Lower leg skin (tissue), 4 donors: ENCODE data around the gene DTX1. TPM values are rescaled to one million over a fixed set of nuclear protein-coding genes. Genes with fewer than 3 reads are reported as not detected.

Source experiments
- DNase-seq, 2 donors: peaks; one replicate each; pipeline ENCODE4 v3.0.0-alpha.2; 2019; ENCODE audit warnings: low spot score in 2 of 2
- H3K4me3 ChIP-seq: fragments of 200-600 bp; sonication (generic); 2 replicates; pipeline ENCODE4 v1.5.1; 2017; ENCODE audit warnings: mild to moderate bottlenecking, low read depth; ENCODE audit not compliant: poor library complexity, severe bottlenecking
- POLR2A ChIP-seq, 2 donors: fragments of 450-650 bp; IDR thresholded peaks; one replicate each; pipeline ENCODE4 v1.6.1; 2016 to 2017; ENCODE audit warnings: antibody characterized with exemption in 2 of 2, mild to moderate bottlenecking in 1 of 2, moderate library complexity in 1 of 2
- WGBS, 2 donors: methylation state at CpG; one replicate each; pipeline ENCODE4 v1.1.5; 2018; 5-methylcytosine and 5-hydroxymethylcytosine counted together
- intact Hi-C: fragments of 100-400 bp; cut with DNase I; formaldehyde crosslinking; loops from one replicate; pipeline ENCODE4 v1.15.0; 2023; ENCODE audit warnings: low total_unique reads
- total RNA-seq, 4 donors: library from RNA; depleted of rRNA; stranded (reverse); fragments of >200 nt; gene quantifications; one replicate each; pipeline ENCODE4 v1.1.0, GENCODE V29; 2016
- TF ChIP-seq, protein P1 (sequence below), 3 donors: fragments of 450-650 bp; IDR thresholded peaks; one replicate each; pipeline ENCODE4 v1.5.1; 2016; ENCODE audit warnings: antibody characterized with exemption in 3 of 3, mild to moderate bottlenecking in 3 of 3, moderate library complexity in 2 of 3

Gene DTX1
- total RNA-seq, 4 donors from 2014 or later = 1.5 to 5.0 (median 3.4) TPM

DNA sequence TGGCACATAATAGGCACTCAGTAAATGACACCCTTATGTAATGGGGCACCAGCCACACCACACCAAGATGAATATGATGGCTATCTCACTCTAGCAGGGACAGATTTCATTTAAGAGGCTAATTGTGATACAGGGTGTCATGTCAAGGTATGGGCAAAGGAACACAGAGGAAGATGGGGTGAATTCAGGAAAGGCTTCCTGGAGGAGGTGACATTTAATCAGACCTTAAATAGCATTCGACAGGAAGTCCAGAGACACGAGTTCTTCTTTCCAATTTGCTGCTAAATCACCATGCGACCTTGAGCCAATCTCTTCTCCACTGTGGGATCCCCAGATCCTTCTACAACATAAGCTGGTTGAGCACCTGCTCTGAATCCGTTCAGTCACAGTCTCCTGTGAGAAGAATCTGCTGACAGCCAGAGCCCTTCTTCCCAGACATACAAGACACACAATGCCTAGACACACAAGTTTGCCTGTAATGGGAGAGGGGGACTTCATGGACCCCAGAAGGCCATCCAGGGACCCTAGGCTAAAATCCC, 1.5 kb upstream of the DTX1 start:
- TF ChIP-seq POLR2A (IDR thresholded peaks at IDR 0.05) = no peak
- TF ChIP-seq, protein P1, sequence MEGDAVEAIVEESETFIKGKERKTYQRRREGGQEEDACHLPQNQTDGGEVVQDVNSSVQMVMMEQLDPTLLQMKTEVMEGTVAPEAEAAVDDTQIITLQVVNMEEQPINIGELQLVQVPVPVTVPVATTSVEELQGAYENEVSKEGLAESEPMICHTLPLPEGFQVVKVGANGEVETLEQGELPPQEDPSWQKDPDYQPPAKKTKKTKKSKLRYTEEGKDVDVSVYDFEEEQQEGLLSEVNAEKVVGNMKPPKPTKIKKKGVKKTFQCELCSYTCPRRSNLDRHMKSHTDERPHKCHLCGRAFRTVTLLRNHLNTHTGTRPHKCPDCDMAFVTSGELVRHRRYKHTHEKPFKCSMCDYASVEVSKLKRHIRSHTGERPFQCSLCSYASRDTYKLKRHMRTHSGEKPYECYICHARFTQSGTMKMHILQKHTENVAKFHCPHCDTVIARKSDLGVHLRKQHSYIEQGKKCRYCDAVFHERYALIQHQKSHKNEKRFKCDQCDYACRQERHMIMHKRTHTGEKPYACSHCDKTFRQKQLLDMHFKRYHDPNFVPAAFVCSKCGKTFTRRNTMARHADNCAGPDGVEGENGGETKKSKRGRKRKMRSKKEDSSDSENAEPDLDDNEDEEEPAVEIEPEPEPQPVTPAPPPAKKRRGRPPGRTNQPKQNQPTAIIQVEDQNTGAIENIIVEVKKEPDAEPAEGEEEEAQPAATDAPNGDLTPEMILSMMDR (IDR thresholded peaks at IDR 0.05) = no peak
- DNase-seq = no peak
- intact Hi-C loops = no loop called here
- no peak overlapping the region for H3K4me3 ChIP-seq
- WGBS, 2 donors = 60 to 70% methylated on average over 4 of the region's 4 CpGs

DNA sequence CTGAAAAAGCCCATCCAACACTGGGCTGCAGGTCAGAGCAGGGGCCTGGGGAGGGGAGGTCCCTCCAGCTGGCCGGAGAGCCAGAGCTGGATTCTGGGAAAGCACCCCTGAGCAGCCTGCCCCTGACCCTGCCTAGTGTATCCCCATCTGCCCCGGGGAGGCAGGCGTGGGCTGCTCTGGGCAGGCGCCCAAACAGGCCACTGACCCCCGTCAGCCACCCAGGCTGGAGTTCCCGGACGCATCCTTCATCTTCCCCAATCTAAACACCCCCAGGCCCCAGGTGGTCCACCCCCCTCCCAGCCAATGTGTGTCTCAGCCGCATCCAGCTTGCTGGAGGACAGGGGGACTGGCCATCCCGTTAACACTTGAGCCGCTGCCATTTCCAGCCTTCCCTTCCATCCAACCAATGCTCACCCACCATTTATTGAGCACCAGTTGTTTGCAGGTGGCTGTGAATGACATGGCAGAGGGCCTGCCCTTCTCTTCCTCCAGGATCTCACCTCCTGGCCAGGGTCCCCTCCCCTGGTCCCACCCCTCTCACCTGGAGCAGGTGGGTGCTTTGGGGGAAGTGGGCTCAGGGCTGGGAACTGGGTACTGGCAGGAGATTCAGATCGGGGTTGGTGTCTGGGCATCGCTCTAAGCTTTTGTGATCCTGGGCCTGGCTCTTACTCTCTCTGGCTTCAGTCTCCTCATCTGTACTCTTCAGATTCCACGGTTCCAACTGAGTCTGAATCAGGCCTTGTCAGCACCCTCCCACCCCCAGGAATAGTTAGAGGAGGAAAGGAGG, 743 bp upstream of the DTX1 start:
- TF ChIP-seq, protein P1 (IDR thresholded peaks at IDR 0.05) = no peak
- TF ChIP-seq POLR2A (IDR thresholded peaks at IDR 0.05) = no peak
- DNase-seq = no peak
- intact Hi-C loops = no loop called here
- H3K4me3 ChIP-seq = no peak overlapping the region
- WGBS, 2 donors = 53 to 59% methylated on average over 11 to 13 of the region's 13 CpGs

DNA sequence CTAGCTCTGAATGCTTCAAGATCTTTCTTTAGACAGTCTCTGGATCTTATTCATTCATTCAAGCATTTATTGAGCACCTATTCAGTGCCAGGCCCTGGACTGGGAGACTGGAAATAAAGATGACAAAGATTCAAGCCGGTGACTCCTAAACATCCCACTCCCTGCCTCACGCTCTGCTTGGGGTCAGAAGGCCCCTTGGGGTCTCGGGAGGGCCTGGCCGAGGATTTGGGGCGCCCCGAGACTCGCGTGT, 224 bp upstream of the DTX1 start:
- DNase-seq = no peak
- no peak overlapping the region for H3K4me3 ChIP-seq
- TF ChIP-seq, protein P1 (IDR thresholded peaks at IDR 0.05) = no peak
- TF ChIP-seq POLR2A (IDR thresholded peaks at IDR 0.05) = no peak
- WGBS, 2 donors = 5 to 6% methylated on average over 8 of the region's 8 CpGs
- intact Hi-C loops = no loop called here

DNA sequence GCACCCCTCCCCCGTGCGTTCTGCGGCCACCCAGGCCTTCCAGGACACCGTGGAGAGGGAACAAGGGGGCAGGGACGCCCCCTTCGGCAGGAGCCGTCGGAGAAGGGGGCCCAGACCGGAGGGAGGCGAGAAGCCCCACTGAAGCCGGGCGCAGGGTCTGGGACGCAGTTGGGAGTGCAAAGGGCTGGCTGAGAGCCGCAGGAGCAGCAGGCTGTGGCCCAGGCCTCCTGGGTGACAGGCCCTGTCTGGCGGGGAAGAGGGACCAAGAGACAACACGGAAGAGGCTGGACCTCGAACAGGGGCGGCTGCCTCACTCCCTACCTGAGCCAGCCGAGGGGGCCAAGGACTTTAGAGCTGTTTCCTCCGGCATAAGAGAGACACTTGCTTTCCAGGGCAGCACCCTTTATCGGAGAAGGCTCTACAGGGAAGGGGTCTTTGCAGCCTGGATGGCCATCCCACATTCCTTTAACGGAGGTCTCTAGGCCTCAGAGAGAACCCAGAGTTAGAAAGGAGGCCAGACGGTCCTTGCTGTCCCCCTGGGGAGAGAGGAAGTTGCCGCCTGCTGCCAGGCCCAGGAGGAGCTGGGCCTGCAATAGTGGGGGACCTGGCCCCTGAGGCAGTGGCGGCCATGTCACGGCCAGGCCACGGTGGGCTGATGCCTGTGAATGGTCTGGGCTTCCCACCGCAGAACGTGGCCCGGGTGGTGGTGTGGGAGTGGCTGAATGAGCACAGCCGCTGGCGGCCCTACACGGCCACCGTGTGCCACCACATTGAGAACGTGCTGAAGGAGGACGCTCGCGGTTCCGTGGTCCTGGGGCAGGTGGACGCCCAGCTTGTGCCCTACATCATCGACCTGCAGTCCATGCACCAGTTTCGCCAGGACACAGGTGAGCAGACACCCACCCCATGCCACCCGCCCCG, 1.3 kb downstream of the DTX1 start:
- WGBS, 2 donors = 62 to 72% methylated on average over 26 to 43 of the region's 44 CpGs
- no peak for DNase-seq
- intact Hi-C loops = no loop called here
- H3K4me3 ChIP-seq = no peak overlapping the region
- TF ChIP-seq, protein P1 (IDR thresholded peaks at IDR 0.05) = no peak
- TF ChIP-seq POLR2A (IDR thresholded peaks at IDR 0.05) = no peak

DNA sequence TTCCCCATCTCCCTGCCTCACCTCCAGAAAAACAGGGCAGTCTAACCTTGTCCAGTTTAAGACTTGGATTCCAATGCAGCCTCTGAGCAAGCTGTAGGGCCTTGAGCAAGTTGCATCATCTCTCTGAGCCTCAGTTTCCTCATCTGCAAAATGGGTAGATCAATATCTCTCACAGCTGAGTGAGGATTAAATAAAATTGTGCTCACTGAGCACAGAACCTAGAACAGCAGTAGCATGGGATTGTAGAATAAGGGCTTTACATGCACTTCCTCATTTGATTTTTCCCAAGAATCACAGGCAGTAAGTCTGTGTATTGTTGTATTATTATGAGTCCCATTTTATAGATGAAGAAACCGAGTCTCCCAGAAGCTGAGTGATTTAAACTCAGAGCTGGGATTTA, 2.0 kb downstream of the DTX1 start:
- WGBS, 2 donors = 84 to 97% methylated on average over 1 of the region's 1 CpG
- TF ChIP-seq, protein P1 (IDR thresholded peaks at IDR 0.05) = no peak
- TF ChIP-seq POLR2A (IDR thresholded peaks at IDR 0.05) = no peak
- intact Hi-C loops = no loop called here
- no peak for DNase-seq
- no peak overlapping the region for H3K4me3 ChIP-seq
